Fibroblast of villous mesenchyme (primary cell): ENCODE results near the gene KRT77. TPM values are rescaled to one million over a fixed set of nuclear protein-coding genes. Genes with fewer than 3 reads are reported as not detected.

Experiments used
- DNase-seq: peaks from one replicate; pipeline ENCODE4 v3.0.0-alpha.2; 2010; ENCODE audit warnings: low read depth
- H3K4me3 ChIP-seq: 2 replicates; pipeline ENCODE4 v1.5.1; 2011; ENCODE audit warnings: low read depth, mild to moderate bottlenecking, low read length
- CTCF ChIP-seq: IDR thresholded peaks from 2 replicates; pipeline ENCODE4 v1.5.1; 2012; ENCODE audit warnings: low read depth, mild to moderate bottlenecking, low read length; ENCODE audit not compliant: insufficient read depth
- total RNA-seq: library from RNA; depleted of rRNA; stranded (reverse); fragments of >200 nt; gene quantifications from 2 replicates; pipeline ENCODE4 v1.2.3, GENCODE V29; 2012

KRT77 gene
- total RNA-seq, 1 donor: not detected

- TF ChIP-seq CTCF: no peak
- H3K4me3 ChIP-seq: no peak overlapping the region
- DNase-seq: no peak
Measured at GRCh38 chr12:52686063-52686462, 17.3 kb downstream of the KRT77 start.

GRCh38 chr12:52685406-52685890, 17.9 kb downstream of the KRT77 start:
- no peak for DNase-seq
- TF ChIP-seq CTCF: no peak
- H3K4me3 ChIP-seq: no peak overlapping the region

GRCh38 chr12:52684431-52684830, 18.9 kb downstream of the KRT77 start:
- no peak overlapping the region for H3K4me3 ChIP-seq
- no peak for TF ChIP-seq CTCF
- no peak for DNase-seq

- DNase-seq: no peak
- H3K4me3 ChIP-seq: no peak overlapping the region
- no peak for TF ChIP-seq CTCF
Measured at GRCh38 chr12:52683575-52684300, 19.6 kb downstream of the KRT77 start.

GRCh38 chr12:52682938-52683574, 20.3 kb downstream of the KRT77 start:
- H3K4me3 ChIP-seq: no peak overlapping the region
- no peak for TF ChIP-seq CTCF
- DNase-seq: no peak

- no peak overlapping the region for H3K4me3 ChIP-seq
- TF ChIP-seq CTCF: no peak
- no peak for DNase-seq
Measured at GRCh38 chr12:52682381-52682660, 21.0 kb downstream of the KRT77 start.
